Peyer's patch (tissue), 4 donors: ENCODE data around the gene PWP1.

Experiments used
- POLR2A ChIP-seq, 2 donors: fragments of 450-650 bp; IDR thresholded peaks; one replicate each; pipeline ENCODE4 v1.5.1; 2017; ENCODE audit warnings: antibody characterized with exemption in 2 of 2, mild to moderate bottlenecking in 2 of 2, moderate library complexity in 2 of 2
- TF ChIP-seq, protein P1 (sequence below), 6 experiments: fragments of 450-650 bp in 4 of 6; fragments of 200-600 bp in 2 of 6; sonication (generic) in 1 of 6; IDR thresholded peaks; one replicate each; pipeline ENCODE4 v1.5.1; 2017 to 2019; ENCODE audit warnings: antibody characterized with exemption in 6 of 6, mild to moderate bottlenecking in 3 of 6, moderate library complexity in 1 of 6

DNA sequence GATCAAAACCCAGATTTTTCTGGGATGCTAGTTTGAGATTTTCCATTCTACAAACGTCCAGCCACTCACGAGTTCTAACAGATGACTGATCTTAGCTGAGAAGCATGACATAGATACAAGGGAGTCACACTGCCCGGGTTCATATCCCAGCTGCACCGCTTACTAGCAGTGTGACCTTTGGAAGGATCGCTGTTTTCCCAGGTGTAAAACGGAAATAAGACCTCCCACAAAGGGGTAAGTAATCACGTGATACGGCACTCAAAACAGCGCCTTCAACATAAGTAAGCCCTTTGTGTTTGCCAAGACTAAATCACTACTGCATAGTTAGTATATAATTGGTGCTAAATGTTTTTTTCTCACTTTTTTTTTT, 624 bp upstream of the PWP1 start:
- TF ChIP-seq, protein P1, sequence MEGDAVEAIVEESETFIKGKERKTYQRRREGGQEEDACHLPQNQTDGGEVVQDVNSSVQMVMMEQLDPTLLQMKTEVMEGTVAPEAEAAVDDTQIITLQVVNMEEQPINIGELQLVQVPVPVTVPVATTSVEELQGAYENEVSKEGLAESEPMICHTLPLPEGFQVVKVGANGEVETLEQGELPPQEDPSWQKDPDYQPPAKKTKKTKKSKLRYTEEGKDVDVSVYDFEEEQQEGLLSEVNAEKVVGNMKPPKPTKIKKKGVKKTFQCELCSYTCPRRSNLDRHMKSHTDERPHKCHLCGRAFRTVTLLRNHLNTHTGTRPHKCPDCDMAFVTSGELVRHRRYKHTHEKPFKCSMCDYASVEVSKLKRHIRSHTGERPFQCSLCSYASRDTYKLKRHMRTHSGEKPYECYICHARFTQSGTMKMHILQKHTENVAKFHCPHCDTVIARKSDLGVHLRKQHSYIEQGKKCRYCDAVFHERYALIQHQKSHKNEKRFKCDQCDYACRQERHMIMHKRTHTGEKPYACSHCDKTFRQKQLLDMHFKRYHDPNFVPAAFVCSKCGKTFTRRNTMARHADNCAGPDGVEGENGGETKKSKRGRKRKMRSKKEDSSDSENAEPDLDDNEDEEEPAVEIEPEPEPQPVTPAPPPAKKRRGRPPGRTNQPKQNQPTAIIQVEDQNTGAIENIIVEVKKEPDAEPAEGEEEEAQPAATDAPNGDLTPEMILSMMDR (IDR thresholded peaks at IDR 0.05), result no peak
- TF ChIP-seq POLR2A (IDR thresholded peaks at IDR 0.05), result no peak
